GM18907 (cell line): ENCODE results near the gene ABHD18.
"Not testable (repeated sequence)": the region's sequence is repeated elsewhere in the genome, so short reads cannot be mapped to it uniquely, and the experiment has no call there.

Source experiments
- ATAC-seq: cut with Tn5 transposase; IDR thresholded peaks from one replicate; pipeline ENCODE4 v1.9.1; 2021; ENCODE audit warnings: mild to moderate bottlenecking, moderate library complexity; ENCODE audit not compliant: unreplicated experiment

The ABHD18 gene

GRCh38 chr4:128061566-128062536 lies 96.6 kb downstream of the ABHD18 start:
- peak; percentile 43 for ATAC-seq

GRCh38 chr4:128066453-128066820 lies 101.2 kb downstream of the ABHD18 start:
- not testable (repeated sequence) for ATAC-seq

- peak; percentile 42 for ATAC-seq
Measured at GRCh38 chr4:128068918-128069317, 103.7 kb downstream of the ABHD18 start.

- no peak for ATAC-seq
Measured at GRCh38 chr4:128076464-128076863, 111.3 kb downstream of the ABHD18 start.
